ENCODE data around the gene DTD1.

- TF ChIP-seq, protein P1, sequence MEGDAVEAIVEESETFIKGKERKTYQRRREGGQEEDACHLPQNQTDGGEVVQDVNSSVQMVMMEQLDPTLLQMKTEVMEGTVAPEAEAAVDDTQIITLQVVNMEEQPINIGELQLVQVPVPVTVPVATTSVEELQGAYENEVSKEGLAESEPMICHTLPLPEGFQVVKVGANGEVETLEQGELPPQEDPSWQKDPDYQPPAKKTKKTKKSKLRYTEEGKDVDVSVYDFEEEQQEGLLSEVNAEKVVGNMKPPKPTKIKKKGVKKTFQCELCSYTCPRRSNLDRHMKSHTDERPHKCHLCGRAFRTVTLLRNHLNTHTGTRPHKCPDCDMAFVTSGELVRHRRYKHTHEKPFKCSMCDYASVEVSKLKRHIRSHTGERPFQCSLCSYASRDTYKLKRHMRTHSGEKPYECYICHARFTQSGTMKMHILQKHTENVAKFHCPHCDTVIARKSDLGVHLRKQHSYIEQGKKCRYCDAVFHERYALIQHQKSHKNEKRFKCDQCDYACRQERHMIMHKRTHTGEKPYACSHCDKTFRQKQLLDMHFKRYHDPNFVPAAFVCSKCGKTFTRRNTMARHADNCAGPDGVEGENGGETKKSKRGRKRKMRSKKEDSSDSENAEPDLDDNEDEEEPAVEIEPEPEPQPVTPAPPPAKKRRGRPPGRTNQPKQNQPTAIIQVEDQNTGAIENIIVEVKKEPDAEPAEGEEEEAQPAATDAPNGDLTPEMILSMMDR (IDR thresholded peaks at IDR 0.05; ENCODE audit: borderline replicate concordance, extremely low read depth, low read length, poor library complexity, severe bottlenecking): no peak
- TF ChIP-seq EZH2 (IDR thresholded peaks at IDR 0.05; ENCODE audit: borderline replicate concordance, low read depth, low read length, severe bottlenecking): no peak
These were observed 206.6 kb downstream of the DTD1 start for GRCh38 chr20:18794428-18794787.
